GM10266 (cell line): ENCODE measurements around the gene CYP1B1.

Experiments
- DNase-seq: peaks from one replicate; pipeline ENCODE4 v3.0.0; 2012; ENCODE audit errors: extremely low spot score
- CTCF ChIP-seq: IDR thresholded peaks from 2 replicates; pipeline ENCODE4 v1.5.1; 2012; ENCODE audit warnings: mild to moderate bottlenecking, low read depth; ENCODE audit not compliant: control insufficient read depth, insufficient read depth; ENCODE audit errors: missing control alignments

Gene CYP1B1

GRCh38 chr2:38073211-38074057 lies 2.5 kb downstream of the CYP1B1 start:
- no peak for DNase-seq
- TF ChIP-seq CTCF: no peak

- no peak for TF ChIP-seq CTCF
- no peak for DNase-seq
Observed at GRCh38 chr2:38070438-38070837, 5.5 kb downstream of the CYP1B1 start.

DNA sequence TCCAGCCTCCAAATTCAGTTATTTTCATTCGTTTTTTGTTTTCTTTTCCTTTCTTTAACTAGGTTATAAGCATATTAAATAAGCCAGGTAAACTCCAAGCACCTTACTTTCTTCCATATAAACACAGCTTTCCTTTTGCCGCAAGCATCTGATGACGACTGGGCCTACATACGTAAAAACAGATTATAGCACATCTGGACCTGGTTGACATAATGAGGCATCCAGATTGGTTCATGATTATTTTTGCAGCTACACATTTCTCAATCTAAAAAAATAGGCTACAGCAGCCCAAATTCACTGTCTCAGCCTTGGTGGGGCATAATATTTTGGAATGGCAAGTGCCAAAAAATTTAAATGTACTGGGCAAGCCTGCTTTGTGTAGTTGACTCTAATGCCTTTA lies 7.7 kb downstream of the CYP1B1 start:
- no peak for DNase-seq
- TF ChIP-seq CTCF: no peak

DNA sequence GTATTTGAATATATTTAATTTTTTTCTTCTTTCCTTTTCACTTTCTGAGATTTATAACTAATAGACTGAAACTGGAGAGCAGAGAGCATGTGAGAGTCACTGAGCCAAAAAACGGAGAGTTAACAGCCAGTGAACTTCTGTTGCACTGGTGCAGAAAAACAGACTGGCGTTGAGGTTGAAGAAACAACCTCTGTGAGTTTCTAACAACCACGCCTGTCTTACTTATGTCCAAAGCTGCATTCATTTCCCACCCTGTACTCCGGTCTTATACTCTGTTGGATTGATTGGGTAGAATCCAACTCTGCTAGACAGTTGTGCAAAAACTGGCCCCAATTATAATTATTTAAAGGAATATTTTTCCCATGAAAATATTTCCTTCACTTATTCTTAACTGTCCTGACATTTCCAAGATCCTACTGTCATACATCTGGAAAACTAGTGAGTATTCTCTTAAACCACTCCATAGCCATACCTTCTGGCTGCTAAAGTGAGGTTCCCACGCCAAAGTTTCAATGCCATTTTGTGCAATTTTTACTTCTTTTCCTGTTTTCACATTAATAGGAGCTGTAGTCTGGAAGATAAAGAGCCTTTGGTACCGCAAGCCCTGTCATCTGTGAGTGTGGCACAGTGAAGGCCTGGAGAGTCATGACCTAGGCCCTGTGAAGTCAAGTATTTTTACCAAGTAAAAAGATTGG lies 9.4 kb downstream of the CYP1B1 start:
- no peak for DNase-seq
- no peak for TF ChIP-seq CTCF

DNA sequence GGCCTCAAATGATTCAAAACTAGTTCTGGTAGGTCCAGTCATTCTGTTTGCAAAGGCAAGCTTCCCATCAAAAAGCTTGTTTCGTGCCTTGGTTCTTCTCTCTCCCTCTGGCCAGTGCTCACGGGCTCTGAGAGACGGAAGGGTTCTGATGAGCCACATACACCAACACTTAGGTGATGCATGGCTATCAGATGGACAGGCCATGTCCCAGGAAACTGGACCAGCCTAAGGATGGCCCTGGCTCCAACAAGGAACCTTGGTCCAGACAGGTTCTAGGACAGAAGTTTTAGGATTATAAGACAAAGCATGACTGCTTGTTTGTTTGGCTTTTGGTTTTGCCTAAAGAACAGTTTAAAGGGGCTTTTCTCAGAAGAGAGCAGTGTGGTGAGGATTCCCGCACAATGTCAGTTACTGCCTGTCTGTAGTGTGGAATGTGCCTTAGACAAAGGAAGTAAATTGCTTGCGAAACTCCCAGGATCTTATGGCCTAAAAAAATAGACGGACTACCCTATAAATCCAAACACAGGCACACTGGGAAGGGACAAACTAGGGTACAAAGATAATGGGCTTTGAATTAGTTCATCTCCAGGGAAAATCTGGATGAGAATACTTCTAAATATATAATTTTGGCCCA lies 10.3 kb downstream of the CYP1B1 start:
- DNase-seq: no peak
- TF ChIP-seq CTCF: no peak

- no peak for DNase-seq
- TF ChIP-seq CTCF: no peak
Observed at GRCh38 chr2:38064801-38065501, 11.0 kb downstream of the CYP1B1 start.
